T follicular helper cell (primary cell): ENCODE data around the gene CAMK2N2.

Experiments
- DNase-seq: peaks from one replicate; pipeline ENCODE4 v3.0.0-alpha.2; 2020; ENCODE audit warnings: low read depth
- total RNA-seq, 2 experiments: gene quantifications; one replicate each; lab custom pipeline; 2026; lab: John Stamatoyannopoulos, UW

Gene CAMK2N2
- total RNA-seq: 0.42 to 0.56 reads per million in 2 experiments

GRCh38 chr3:184261270-184261853, at the start of gene CAMK2N2:
Gene CAMK2N2, minus strand, starts transcription at chr3:184261553. Its CDS starts 268 bp downstream, at chr3:184261285.
- DNase-seq: no peak

GRCh38 chr3:184308744-184309143, 47.4 kb upstream of the CAMK2N2 start:
- no peak for DNase-seq

GRCh38 chr3:184307915-184308314, 46.6 kb upstream of the CAMK2N2 start:
- DNase-seq: no peak

GRCh38 chr3:184306341-184306972, 45.1 kb upstream of the CAMK2N2 start:
- DNase-seq: no peak

GRCh38 chr3:184305577-184305976, 44.2 kb upstream of the CAMK2N2 start:
- no peak for DNase-seq

GRCh38 chr3:184300378-184300720, 39.0 kb upstream of the CAMK2N2 start:
- no peak for DNase-seq

GRCh38 chr3:184299488-184300377, 38.4 kb upstream of the CAMK2N2 start:
- no peak for DNase-seq

GRCh38 chr3:184298759-184299487, 37.6 kb upstream of the CAMK2N2 start, which contains the start of gene PSMD2:
Gene PSMD2, plus strand, starts transcription at chr3:184299241. Its CDS starts 26 bp downstream, at chr3:184299267.
- DNase-seq: peak; percentile 96

- no peak for DNase-seq
Observed at GRCh38 chr3:184296616-184297015, 35.3 kb upstream of the CAMK2N2 start.

GRCh38 chr3:184295771-184296170, 34.4 kb upstream of the CAMK2N2 start:
- no peak for DNase-seq

GRCh38 chr3:184291738-184292445, 30.5 kb upstream of the CAMK2N2 start:
- DNase-seq: no peak

GRCh38 chr3:184291044-184291737, 29.8 kb upstream of the CAMK2N2 start:
- no peak for DNase-seq

- DNase-seq: no peak
Observed at GRCh38 chr3:184290331-184290730, 29.0 kb upstream of the CAMK2N2 start.

GRCh38 chr3:184289426-184289938, 28.1 kb upstream of the CAMK2N2 start:
- DNase-seq: peak; percentile 42

GRCh38 chr3:184284696-184285095, 23.3 kb upstream of the CAMK2N2 start:
- DNase-seq: no peak

- no peak for DNase-seq
Observed at GRCh38 chr3:184283681-184284080, 22.3 kb upstream of the CAMK2N2 start.

- DNase-seq: no peak
Observed at GRCh38 chr3:184282941-184283340, 21.6 kb upstream of the CAMK2N2 start.

GRCh38 chr3:184277366-184277765, 16.0 kb upstream of the CAMK2N2 start:
- no peak for DNase-seq

GRCh38 chr3:184275961-184276910, 14.9 kb upstream of the CAMK2N2 start, which contains the start of gene ECE2:
Gene ECE2, plus strand, starts transcription at chr3:184276022. Its CDS starts 132 bp downstream, at chr3:184276154.
- no peak for DNase-seq
